A673 (cell line): ENCODE measurements around the gene LIMA1.

Experiments used
- CTCF ChIP-seq: fragments of 300-800, 200-600 bp; sonication (generic); conservative IDR thresholded peaks from 2 replicates; pipeline ENCODE4 v1.5.1; 2017; ENCODE audit warnings: low read depth, mild to moderate bottlenecking, antibody characterized with exemption, low read length, moderate library complexity, mixed read lengths
- EZH2 ChIP-seq: fragments of 200-600 bp; sonication (generic); IDR thresholded peaks from 2 replicates; pipeline ENCODE4 v1.6.1; 2017; ENCODE audit warnings: borderline replicate concordance, low read depth, mild to moderate bottlenecking, mixed read lengths, antibody characterized with exemption, low read length; ENCODE audit not compliant: poor library complexity, severe bottlenecking

GRCh38 chr12:50218386-50218785, 64.9 kb downstream of the LIMA1 start:
- no peak for TF ChIP-seq CTCF
- TF ChIP-seq EZH2 = no peak
